KMS-11 (cell line): Measurements from ENCODE around the gene MMP17.

ENCODE experiments used
- H2AFZ ChIP-seq: fragments of 200-600 bp; sonication (generic); 2 replicates; pipeline ENCODE4 v1.6.1; 2016; ENCODE audit warnings: antibody characterized with exemption, mixed run types, low read depth
- H3K27ac ChIP-seq: fragments of 200-600 bp; sonication (generic); 2 replicates; pipeline ENCODE4 v1.6.1; 2016; ENCODE audit warnings: mild to moderate bottlenecking, mixed run types
- H3K27me3 ChIP-seq: fragments of 200-600 bp; sonication (generic); 2 replicates; pipeline ENCODE4 v1.6.1; 2017; ENCODE audit warnings: mild to moderate bottlenecking, low read depth, mixed run types, moderate library complexity; ENCODE audit not compliant: insufficient read depth
- H3K36me3 ChIP-seq: fragments of 200-600 bp; sonication (generic); 2 replicates; pipeline ENCODE4 v1.6.1; 2017; ENCODE audit warnings: mild to moderate bottlenecking, mixed run types; ENCODE audit not compliant: insufficient read depth
- H3K4me1 ChIP-seq: fragments of 200-600 bp; sonication (generic); 2 replicates; pipeline ENCODE4 v1.6.1; 2016; ENCODE audit warnings: mild to moderate bottlenecking, low read depth, mixed run types; ENCODE audit not compliant: poor library complexity, severe bottlenecking
- H3K4me2 ChIP-seq: fragments of 200-600 bp; sonication (generic); 2 replicates; pipeline ENCODE4 v1.7.0; 2016; ENCODE audit warnings: mild to moderate bottlenecking, mixed run types
- H3K4me3 ChIP-seq: fragments of 200-600 bp; sonication (generic); IDR thresholded peaks from 2 replicates; pipeline ENCODE4 v1.6.1; 2017; ENCODE audit warnings: low read depth, low read length, mixed read lengths; ENCODE audit not compliant: insufficient read depth
- H3K79me2 ChIP-seq: fragments of 200-600 bp; sonication (generic); 2 replicates; pipeline ENCODE4 v1.6.1; 2016; ENCODE audit warnings: low read depth, mixed run types; ENCODE audit not compliant: insufficient read depth
- H3K9ac ChIP-seq: fragments of 200-600 bp; sonication (generic); 2 replicates; pipeline ENCODE4 v1.6.1; 2016; ENCODE audit warnings: mild to moderate bottlenecking, mixed run types
- H4K20me1 ChIP-seq: fragments of 200-600 bp; sonication (generic); 2 replicates; pipeline ENCODE4 v1.6.1; 2016; ENCODE audit warnings: mild to moderate bottlenecking, mixed run types; ENCODE audit not compliant: insufficient read depth
- TF ChIP-seq, protein P1 (sequence below): fragments of 200-600 bp; sonication (generic); conservative IDR thresholded peaks from 2 replicates; pipeline ENCODE4 v1.6.1; 2017; ENCODE audit warnings: low read depth, mild to moderate bottlenecking, antibody characterized with exemption, low read length, moderate library complexity, mixed read lengths

The MMP17 gene

DNA sequence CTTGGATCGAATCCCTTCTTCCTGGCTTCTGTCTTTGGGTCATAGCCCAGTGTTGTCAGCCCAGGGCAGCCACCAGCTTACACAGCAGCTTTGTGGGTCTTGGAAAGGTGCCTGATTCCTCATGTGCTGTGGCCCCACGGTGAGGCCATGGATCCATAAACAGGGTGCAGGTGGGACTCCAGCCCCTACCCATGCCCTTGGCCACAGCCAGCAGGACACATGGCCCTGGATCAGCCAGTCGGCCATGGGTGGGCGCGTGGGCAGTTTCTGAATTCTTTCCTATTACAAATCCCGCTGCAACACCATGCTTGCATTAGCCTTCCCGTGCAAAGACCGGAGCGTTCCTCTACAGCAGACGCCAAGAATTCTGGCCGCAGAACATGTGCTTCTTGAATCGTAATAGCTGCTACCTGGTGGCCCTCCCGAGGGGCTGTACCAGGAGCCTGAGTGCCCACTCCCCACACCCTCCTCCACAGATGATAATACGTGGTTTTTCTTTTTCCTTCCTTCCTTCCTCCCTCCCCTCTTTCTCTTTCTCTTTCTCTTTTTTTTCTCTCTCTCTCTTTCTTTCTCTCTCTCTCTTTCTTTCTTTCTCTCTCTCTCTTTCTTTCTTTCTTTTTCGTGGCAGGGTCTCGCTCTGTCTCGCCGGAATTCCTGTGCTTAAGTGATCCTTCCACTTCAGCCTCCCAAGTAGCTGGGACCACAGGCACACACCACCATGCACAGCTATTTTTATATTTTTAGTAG is 2.9 kb upstream of the MMP17 start:
- Histone ChIP-seq H3K36me3 (no peaks in the 10 kb centered on the region), H3K79me2 (no peaks in the 10 kb centered on the region), H3K4me3 (no peak overlapping the region), H3K27ac (no peak overlapping the region), H3K27me3 (peaks cover 6% of the 10 kb centered on the region; the same call in 1 of the 2 replicates), H4K20me1 (no peaks in the 10 kb centered on the region), H3K4me2 (no peak overlapping the region), H3K9ac (no peak overlapping the region), H2AFZ (no peak overlapping the region), H3K4me1 (no peaks in the 10 kb centered on the region)
- TF ChIP-seq, protein P1, sequence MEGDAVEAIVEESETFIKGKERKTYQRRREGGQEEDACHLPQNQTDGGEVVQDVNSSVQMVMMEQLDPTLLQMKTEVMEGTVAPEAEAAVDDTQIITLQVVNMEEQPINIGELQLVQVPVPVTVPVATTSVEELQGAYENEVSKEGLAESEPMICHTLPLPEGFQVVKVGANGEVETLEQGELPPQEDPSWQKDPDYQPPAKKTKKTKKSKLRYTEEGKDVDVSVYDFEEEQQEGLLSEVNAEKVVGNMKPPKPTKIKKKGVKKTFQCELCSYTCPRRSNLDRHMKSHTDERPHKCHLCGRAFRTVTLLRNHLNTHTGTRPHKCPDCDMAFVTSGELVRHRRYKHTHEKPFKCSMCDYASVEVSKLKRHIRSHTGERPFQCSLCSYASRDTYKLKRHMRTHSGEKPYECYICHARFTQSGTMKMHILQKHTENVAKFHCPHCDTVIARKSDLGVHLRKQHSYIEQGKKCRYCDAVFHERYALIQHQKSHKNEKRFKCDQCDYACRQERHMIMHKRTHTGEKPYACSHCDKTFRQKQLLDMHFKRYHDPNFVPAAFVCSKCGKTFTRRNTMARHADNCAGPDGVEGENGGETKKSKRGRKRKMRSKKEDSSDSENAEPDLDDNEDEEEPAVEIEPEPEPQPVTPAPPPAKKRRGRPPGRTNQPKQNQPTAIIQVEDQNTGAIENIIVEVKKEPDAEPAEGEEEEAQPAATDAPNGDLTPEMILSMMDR = no peak

DNA sequence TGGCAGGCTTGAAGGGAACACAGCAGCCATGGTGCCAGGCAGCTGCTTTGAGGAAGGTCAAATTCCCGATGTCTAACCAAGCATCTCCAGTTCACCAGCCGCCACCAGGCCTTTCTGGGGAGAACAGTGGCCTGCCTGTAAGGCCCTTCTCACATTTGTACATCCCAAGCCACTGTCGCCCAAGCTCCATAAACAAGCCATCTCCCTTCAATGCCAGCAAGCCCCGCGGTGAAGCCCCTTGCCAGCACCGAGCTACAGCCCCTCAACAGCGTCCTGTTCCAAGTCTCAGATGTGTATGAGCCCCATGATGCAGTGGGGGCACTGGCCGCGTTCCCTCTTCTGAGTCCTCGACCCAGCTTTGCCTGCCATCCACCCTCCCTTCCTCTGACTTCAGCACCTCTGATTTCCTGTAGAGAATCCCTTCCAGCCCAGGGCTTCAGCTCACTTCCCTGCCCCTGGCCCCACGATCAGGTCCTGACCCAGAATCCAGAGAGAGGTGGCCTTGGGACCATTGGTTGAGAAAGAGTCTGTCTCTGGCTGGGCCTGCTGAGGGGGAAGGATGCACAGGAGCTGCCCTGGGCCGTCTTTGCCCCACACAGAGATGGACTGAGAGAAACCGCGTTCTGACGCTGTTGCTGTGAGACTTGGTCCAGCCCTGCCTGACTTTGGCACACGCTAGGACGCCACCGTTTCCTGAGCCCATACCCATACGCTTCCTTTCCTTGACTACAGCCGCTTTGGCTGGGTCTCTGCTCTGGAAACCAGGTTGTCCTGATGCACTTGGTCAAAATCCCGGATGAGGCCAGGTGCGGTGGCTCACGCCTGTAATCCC is 1.9 kb upstream of the MMP17 start:
- Histone ChIP-seq H3K27ac (no peak overlapping the region), H3K4me2 (no peak overlapping the region), H4K20me1 (no peaks in the 10 kb centered on the region), H3K36me3 (no peaks in the 10 kb centered on the region), H3K27me3 (peaks cover 13% of the 10 kb centered on the region), H3K4me3 (no peak overlapping the region), H3K4me1 (no peaks in the 10 kb centered on the region), H3K79me2 (no peaks in the 10 kb centered on the region), H2AFZ (no peak overlapping the region), H3K9ac (no peak overlapping the region)
- TF ChIP-seq, protein P1 = no peak

DNA sequence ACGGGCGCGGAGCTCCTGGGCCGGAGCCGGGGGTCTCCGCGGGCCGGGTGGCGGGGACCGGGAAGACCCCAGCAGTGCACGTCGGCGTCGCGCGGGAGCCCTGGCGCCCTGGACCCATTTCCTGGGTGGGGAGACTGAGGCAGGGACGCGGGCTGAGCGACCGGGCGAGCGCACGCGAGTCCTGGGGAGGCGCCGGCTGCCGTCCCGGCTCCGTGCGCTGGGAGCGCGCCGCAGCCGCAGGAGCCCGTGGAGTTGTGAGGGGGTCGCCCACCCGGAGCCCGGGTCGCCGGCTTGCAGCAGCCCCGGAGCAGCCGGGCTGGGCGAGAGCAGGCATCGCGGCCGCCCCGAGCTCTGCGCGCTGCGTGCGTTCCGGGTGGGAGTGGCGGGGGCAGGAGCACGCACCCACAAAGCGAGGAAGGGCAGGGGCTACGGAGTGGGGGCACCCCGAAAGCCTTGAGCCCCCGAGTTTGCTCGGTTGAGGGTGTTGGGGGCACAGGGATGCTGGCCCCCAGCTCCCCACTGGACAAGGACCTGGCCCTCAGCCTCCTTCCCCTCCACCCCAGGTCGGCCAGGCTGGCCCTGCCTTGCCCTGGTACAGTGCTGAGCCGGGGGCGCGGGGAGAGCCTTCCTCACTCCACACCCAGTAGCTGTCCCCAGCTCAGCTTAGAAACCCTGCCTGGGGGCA is 620 bp downstream of the MMP17 start:
- Histone ChIP-seq H3K27ac (no peak overlapping the region), H3K79me2 (no peaks in the 10 kb centered on the region), H2AFZ (no peak overlapping the region), H3K36me3 (no peaks in the 10 kb centered on the region), H3K4me1 (no peaks in the 10 kb centered on the region), H4K20me1 (no peaks in the 10 kb centered on the region), H3K4me2 (no peak overlapping the region), H3K27me3 (peaks cover 13% of the 10 kb centered on the region), H3K9ac (no peak overlapping the region), H3K4me3 (no peak overlapping the region)
- TF ChIP-seq, protein P1 = no peak

DNA sequence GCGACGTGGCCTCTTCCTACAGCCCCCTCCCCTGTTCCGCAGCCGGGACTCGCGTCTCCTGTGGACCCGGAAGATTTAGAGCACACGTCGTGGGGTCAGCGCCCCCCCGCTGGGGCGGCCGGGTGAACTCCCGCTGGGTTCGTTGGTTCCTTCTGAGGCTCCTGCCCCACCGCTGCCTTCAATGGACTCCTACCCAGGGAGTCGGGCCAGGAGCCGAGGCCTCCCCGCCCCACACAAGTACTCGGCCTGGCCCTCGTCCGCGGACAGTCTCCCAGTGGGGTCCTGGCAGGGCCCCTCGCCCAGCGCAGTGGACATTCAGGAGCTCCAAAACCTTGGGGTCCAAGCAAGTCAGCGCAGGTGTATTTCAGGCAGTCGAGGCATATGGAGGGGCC is 1.2 kb downstream of the MMP17 start:
- H3K4me1 ChIP-seq = no peaks in the 10 kb centered on the region
- H3K9ac ChIP-seq = no peak overlapping the region
- peaks cover 13% of the 10 kb centered on the region for H3K27me3 ChIP-seq
- H3K36me3 ChIP-seq = no peaks in the 10 kb centered on the region
- no peak overlapping the region for H3K27ac ChIP-seq
- TF ChIP-seq, protein P1 = no peak
- no peak overlapping the region for H2AFZ ChIP-seq
- H3K79me2 ChIP-seq = no peaks in the 10 kb centered on the region
- no peaks in the 10 kb centered on the region for H4K20me1 ChIP-seq
- no peak overlapping the region for H3K4me2 ChIP-seq
- no peak overlapping the region for H3K4me3 ChIP-seq
